ENCODE measurements around the gene PRR33. TPM values are rescaled to one million over a fixed set of nuclear protein-coding genes. Genes with fewer than 3 reads are reported as not detected.

Gene PRR33
- total RNA-seq, 2 donors from 2014 or later: not detected

DNA sequence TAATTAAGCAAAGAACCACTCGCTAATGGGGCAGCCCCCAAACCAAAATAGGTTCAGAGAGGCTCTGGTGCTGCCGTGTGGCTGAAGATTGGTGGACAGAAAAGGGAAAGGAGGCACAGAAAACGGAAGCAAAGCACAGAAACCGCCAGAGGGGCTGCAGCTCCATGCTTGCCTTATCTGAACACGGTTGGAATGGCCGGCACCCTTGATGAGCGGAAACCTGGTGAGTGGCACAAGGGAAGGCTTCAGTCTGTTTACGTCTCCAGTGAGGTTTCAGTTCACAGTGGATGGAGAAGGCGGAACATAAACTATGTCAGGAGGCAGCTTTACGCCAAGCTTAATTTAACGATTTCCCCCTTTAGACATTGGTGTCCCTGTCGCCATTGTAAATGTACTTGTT lies 5.2 kb upstream of the PRR33 start:
- Histone ChIP-seq H3K4me1 (peaks cover 7% of the 10 kb centered on the region), H3K27ac (no peak overlapping the region), H3K27me3 (no peaks in the 10 kb centered on the region), H3K9me3 (no peaks in the 10 kb centered on the region), H3K4me3 (no peak overlapping the region), H3K36me3 (replicated peaks in 1 of 2; ENCODE audit: insufficient read depth in 1 of 2, low read depth in 2 of 2) (no peaks in the 10 kb centered on the region)
- no peak for DNase-seq
- ATAC-seq: no peak
- TF ChIP-seq POLR2A (IDR thresholded peaks at IDR 0.05): no peak
- TF ChIP-seq CTCF (IDR thresholded peaks at IDR 0.05): no peak
- intact Hi-C loops (cut with DNase I): loop anchor here (5.0 kb wide), 1 partner anchor 45 kb away; no protein-coding TSS in a partner anchor
- 72 to 82% methylated on average over 12 of the region's 12 CpGs for WGBS, 2 donors

DNA sequence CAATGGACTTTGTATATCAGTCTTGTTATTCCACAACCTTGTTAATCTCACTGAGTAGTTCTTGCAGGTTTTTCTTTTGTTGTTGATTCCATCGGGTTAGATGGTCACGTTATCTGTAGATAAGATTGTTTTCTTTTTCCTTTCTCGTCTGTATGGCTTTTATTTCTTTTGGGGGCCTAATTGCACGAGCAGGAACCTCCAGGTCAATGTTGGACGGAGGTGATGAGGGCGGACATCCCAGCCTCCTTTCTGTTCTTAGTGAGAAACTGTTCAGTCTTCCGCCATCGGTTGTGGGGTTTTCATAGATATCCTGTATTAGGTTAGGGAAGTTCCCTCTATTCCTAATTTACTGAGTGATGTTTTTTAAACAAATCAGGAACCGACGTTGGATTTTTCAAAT lies 4.8 kb upstream of the PRR33 start:
- no peaks in the 10 kb centered on the region for H3K36me3 ChIP-seq (replicated peaks in 1 of 2; ENCODE audit: insufficient read depth in 1 of 2, low read depth in 2 of 2)
- no peak for ATAC-seq
- no peak overlapping the region for H3K4me3 ChIP-seq
- TF ChIP-seq POLR2A (IDR thresholded peaks at IDR 0.05) (no peak), CTCF (IDR thresholded peaks at IDR 0.05) (no peak)
- no peak overlapping the region for H3K27ac ChIP-seq
- H3K27me3 ChIP-seq: no peaks in the 10 kb centered on the region
- DNase-seq: no peak
- 54 to 59% methylated on average over 10 of the region's 10 CpGs for WGBS, 2 donors
- H3K4me1 ChIP-seq: peaks cover 7% of the 10 kb centered on the region
- intact Hi-C loops (cut with DNase I): loop anchor here (5.0 kb wide), 1 partner anchor 46 kb away; no protein-coding TSS in a partner anchor
- no peaks in the 10 kb centered on the region for H3K9me3 ChIP-seq

DNA sequence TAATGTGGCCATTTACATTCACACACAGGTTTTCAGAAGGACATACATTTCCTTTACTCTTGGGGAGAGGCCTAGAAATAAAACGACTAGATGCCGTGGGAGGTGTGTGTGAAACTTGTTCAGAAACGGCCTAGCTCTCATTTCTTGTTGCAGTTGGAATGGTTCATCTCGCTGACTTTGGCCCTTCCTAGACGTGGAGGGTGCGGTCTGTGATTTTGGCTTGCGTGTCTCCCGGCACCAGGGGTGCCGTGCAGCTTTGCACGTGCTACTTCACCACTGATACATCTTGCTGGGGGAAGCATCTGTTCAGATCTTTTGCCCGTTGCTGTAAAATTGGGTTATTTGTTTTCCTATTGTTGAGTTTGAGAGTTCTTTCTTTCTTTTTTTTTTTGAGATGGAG lies 3.1 kb upstream of the PRR33 start:
- WGBS, 2 donors: 84 to 88% methylated on average over 11 of the region's 11 CpGs
- no peaks in the 10 kb centered on the region for H3K27me3 ChIP-seq
- peaks cover 7% of the 10 kb centered on the region for H3K4me1 ChIP-seq
- no peak for TF ChIP-seq CTCF (IDR thresholded peaks at IDR 0.05)
- TF ChIP-seq POLR2A (IDR thresholded peaks at IDR 0.05): no peak
- DNase-seq (no peak), ATAC-seq (no peak)
- intact Hi-C loops (cut with DNase I): loop anchor here (5.0 kb wide), 2 partner anchors 48 to 268 kb away; partner anchors contain the start of gene INS
- no peaks in the 10 kb centered on the region for H3K36me3 ChIP-seq (replicated peaks in 1 of 2; ENCODE audit: insufficient read depth in 1 of 2, low read depth in 2 of 2)
- no peak overlapping the region for H3K27ac ChIP-seq
- H3K4me3 ChIP-seq: no peak overlapping the region
- H3K9me3 ChIP-seq: no peaks in the 10 kb centered on the region

DNA sequence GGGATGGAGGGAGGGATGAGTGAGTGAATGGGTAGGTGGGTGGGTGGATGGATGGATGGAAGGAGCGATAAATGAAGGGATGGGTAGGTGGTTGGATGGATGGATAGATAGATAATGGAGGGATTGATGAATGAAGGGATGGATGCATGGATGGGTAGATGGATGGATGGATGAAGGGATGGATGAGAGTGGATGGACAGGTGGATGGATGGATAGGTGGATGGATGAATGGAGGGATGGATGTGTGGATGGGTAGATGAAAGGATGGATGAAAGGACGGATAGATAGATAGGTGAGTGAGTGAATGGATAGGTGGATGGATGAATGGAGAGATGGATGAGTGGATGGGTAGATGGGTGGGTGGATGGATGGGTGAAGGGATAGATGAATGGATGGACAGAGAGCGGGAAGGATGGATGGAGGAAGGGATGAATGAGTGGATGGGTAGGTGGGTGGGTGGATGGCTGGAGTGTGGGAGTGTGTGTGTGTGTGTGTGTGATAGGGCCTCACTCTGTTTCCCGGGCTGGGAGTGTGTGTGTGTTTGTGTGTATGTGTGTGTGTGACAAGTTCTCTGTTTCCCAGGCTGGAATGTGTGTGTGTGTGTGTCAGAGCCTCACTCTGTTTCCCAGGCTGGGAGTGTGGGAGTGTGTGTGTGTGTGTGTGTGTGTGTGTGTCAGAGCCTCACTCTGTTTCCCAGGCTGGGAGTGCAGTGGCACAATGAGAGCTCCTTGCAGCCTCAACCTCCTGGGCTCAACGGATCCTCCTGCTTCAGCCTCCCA lies 2.1 kb upstream of the PRR33 start:
- no peak for TF ChIP-seq CTCF (IDR thresholded peaks at IDR 0.05)
- TF ChIP-seq POLR2A (IDR thresholded peaks at IDR 0.05): no peak
- ATAC-seq: no peak
- Histone ChIP-seq H3K36me3 (replicated peaks in 1 of 2; ENCODE audit: insufficient read depth in 1 of 2, low read depth in 2 of 2) (no peaks in the 10 kb centered on the region), H3K4me3 (no peak overlapping the region), H3K4me1 (peaks cover 1% of the 10 kb centered on the region), H3K9me3 (no peaks in the 10 kb centered on the region), H3K27ac (no peak overlapping the region), H3K27me3 (no peaks in the 10 kb centered on the region)
- 82 to 83% methylated on average over 4 to 5 of the region's 5 CpGs for WGBS, 2 donors
- no peak for DNase-seq
- intact Hi-C loops (cut with DNase I): loop anchor here (1.0 to 5.0 kb wide), 2 partner anchors 23 to 269 kb away; partner anchors contain the start of gene INS
